Gastrocnemius medialis (tissue), 4 donors: ENCODE measurements around the gene LAMA3. TPM values are rescaled to one million over a fixed set of nuclear protein-coding genes. Genes with fewer than 3 reads are reported as not detected.

ENCODE experiments used
- ATAC-seq, 2 donors: fragments of 150-250 bp; one replicate each; pipeline ENCODE4 v1.9.1; 2016
- DNase-seq, 2 donors: peaks; one replicate each; pipeline ENCODE4 v3.0.0-alpha.2; 2019
- H3K27ac ChIP-seq, 4 donors: fragments of 200-600 bp; sonication (generic); 1 replicate in 1 of 4; 2 replicates in 3 of 4; pipeline ENCODE4 v1.5.1; 2016 to 2018; ENCODE audit warnings: mild to moderate bottlenecking in 2 of 4, moderate library complexity in 1 of 4
- H3K27me3 ChIP-seq, 3 donors: fragments of 200-600 bp; sonication (generic) in 2 of 3; 1 replicate in 1 of 3; 2 replicates in 2 of 3; pipeline versions ENCODE4 v1.5.1 to v1.6.0; 2016 to 2019; ENCODE audit warnings: mild to moderate bottlenecking in 1 of 3, moderate library complexity in 1 of 3
- H3K36me3 ChIP-seq, 2 donors: fragments of 200-600 bp; sonication (generic) in 1 of 2; one replicate each; pipeline ENCODE4 v1.5.1; 2017 to 2018
- H3K4me1 ChIP-seq, 2 donors: fragments of 200-600 bp; sonication (generic) in 1 of 2; one replicate each; pipeline ENCODE4 v1.5.1; 2016 to 2017; ENCODE audit warnings: mild to moderate bottlenecking in 2 of 2
- H3K4me3 ChIP-seq, 4 donors: fragments of 200-600 bp; sonication (generic) in 3 of 4; 1 replicate in 1 of 4; 2 replicates in 3 of 4; pipeline ENCODE4 v1.5.1; 2016 to 2019; ENCODE audit warnings: mild to moderate bottlenecking in 2 of 4
- H3K9me3 ChIP-seq, 3 donors: fragments of 200-600 bp; sonication (generic) in 2 of 3; 1 replicate in 1 of 3; 2 replicates in 2 of 3; pipeline ENCODE4 v1.5.1; 2016 to 2019
- CTCF ChIP-seq, 5 experiments: fragments of 450-650 bp in 3 of 5; fragments of 200-600 bp in 2 of 5; sonication (generic) in 2 of 5; IDR thresholded peaks in 4 of 5; conservative IDR thresholded peaks in 1 of 5; 1 replicate in 4 of 5; 2 replicates in 1 of 5; pipeline ENCODE4 v1.5.1; 2016 to 2019; ENCODE audit warnings: antibody characterized with exemption in 5 of 5, mild to moderate bottlenecking in 3 of 5, moderate library complexity in 3 of 5
- POLR2A ChIP-seq, 2 donors: fragments of 450-650 bp; IDR thresholded peaks; one replicate each; pipeline ENCODE4 v1.6.1; 2017; ENCODE audit warnings: antibody characterized with exemption in 2 of 2, mild to moderate bottlenecking in 2 of 2, moderate library complexity in 2 of 2
- in situ Hi-C, 4 donors: fragments of 200-750 bp; cut with MboI; loops; one replicate each; pipeline versions ENCODE4 v1.15.0 to v1.8.0; 2017; ENCODE audit warnings: low sequenced_read_pairs in 4 of 4
- intact Hi-C: fragments of 100-400 bp; cut with DNase I; formaldehyde crosslinking; loops from one replicate; pipeline ENCODE4 v1.15.1; 2023; ENCODE audit warnings: low total_unique reads
- total RNA-seq, 4 donors: library from RNA; depleted of rRNA; stranded (reverse); fragments of >200 nt; gene quantifications; one replicate each; pipeline versions ENCODE4 v1.1.0 to v1.2.3, GENCODE V29; 2016

Gene LAMA3
- total RNA-seq, 4 donors from 2014 or later, result 1.1 to 5.3 (median 2.1) TPM

GRCh38 chr18:23648940-23649607 lies 40.2 kb upstream of the LAMA3 start:
- ATAC-seq (peak; percentile 21 to 67), DNase-seq (no peak)
- in situ Hi-C loops, result loop anchor here in 2 of 4 donors (25.0 kb wide), 3 partner anchors 163 to 463 kb away; no protein-coding TSS in a partner anchor
- no peak for TF ChIP-seq CTCF (IDR thresholded peaks at IDR 0.05 in 4 of 5, conservative IDR thresholded peaks at IDR 0.05 in 1 of 5)
- TF ChIP-seq POLR2A (IDR thresholded peaks at IDR 0.05), result no peak
- Histone ChIP-seq H3K4me3 (no peak overlapping the region), H3K27ac (peak overlapping the region in 3 of 4 donors; percentile 22 to 48 (median 28)), H3K4me1 (peaks cover 5 to 10% of the 10 kb centered on the region in 2 donors), H3K27me3 (no peaks in the 10 kb centered on the region), H3K9me3 (no peaks in the 10 kb centered on the region), H3K36me3 (no peaks in the 10 kb centered on the region)
- intact Hi-C loops, result no loop called here

- Histone ChIP-seq H3K27me3 (no peaks in the 10 kb centered on the region), H3K9me3 (no peaks in the 10 kb centered on the region), H3K4me3 (no peak overlapping the region), H3K27ac (peak overlapping the region in 1 of 4 donors; percentile 48), H3K4me1 (peaks cover 5 to 10% of the 10 kb centered on the region in 2 donors), H3K36me3 (no peaks in the 10 kb centered on the region)
- no peak for TF ChIP-seq CTCF (IDR thresholded peaks at IDR 0.05 in 4 of 5, conservative IDR thresholded peaks at IDR 0.05 in 1 of 5)
- no peak for TF ChIP-seq POLR2A (IDR thresholded peaks at IDR 0.05)
- DNase-seq, result no peak
- peak in 1 of 2 donors; percentile 47 for ATAC-seq
- in situ Hi-C loops, result loop anchor here in 2 of 4 donors (25.0 kb wide), 2 partner anchors 111 to 261 kb away; no protein-coding TSS in a partner anchor
- intact Hi-C loops, result loop anchor here (1.0 kb wide), 1 partner anchor 24 kb away; no protein-coding TSS in a partner anchor
These were observed 38.0 kb upstream of the LAMA3 start for GRCh38 chr18:23650968-23651927.

GRCh38 chr18:23652232-23652631 lies 37.0 kb upstream of the LAMA3 start:
- no peak overlapping the region for H3K27ac ChIP-seq
- no peaks in the 10 kb centered on the region for H3K9me3 ChIP-seq
- ATAC-seq (no peak), DNase-seq (no peak)
- intact Hi-C loops (no loop called here), in situ Hi-C loops (loop anchor here in 2 of 4 donors (25.0 kb wide), 2 partner anchors 110 to 260 kb away; no protein-coding TSS in a partner anchor)
- peaks cover 5 to 10% of the 10 kb centered on the region in 2 donors for H3K4me1 ChIP-seq
- H3K27me3 ChIP-seq, result no peaks in the 10 kb centered on the region
- no peak overlapping the region for H3K4me3 ChIP-seq
- TF ChIP-seq CTCF (IDR thresholded peaks at IDR 0.05 in 4 of 5, conservative IDR thresholded peaks at IDR 0.05 in 1 of 5), result no peak
- TF ChIP-seq POLR2A (IDR thresholded peaks at IDR 0.05), result no peak
- no peaks in the 10 kb centered on the region for H3K36me3 ChIP-seq

- peaks cover 32 to 34% (median 32%) of the 10 kb centered on the region in 3 donors for H3K27me3 ChIP-seq
- no peak for ATAC-seq
- intact Hi-C loops (no loop called here), in situ Hi-C loops (loop anchor here in 2 of 4 donors (25.0 kb wide), 2 partner anchors 104 to 254 kb away; no protein-coding TSS in a partner anchor)
- H3K4me1 ChIP-seq, result peaks cover 0 to 4% of the 10 kb centered on the region in 2 donors
- no peak for DNase-seq
- no peaks in the 10 kb centered on the region for H3K36me3 ChIP-seq
- no peak overlapping the region for H3K27ac ChIP-seq
- TF ChIP-seq CTCF (IDR thresholded peaks at IDR 0.05 in 4 of 5, conservative IDR thresholded peaks at IDR 0.05 in 1 of 5), result no peak
- no peak for TF ChIP-seq POLR2A (IDR thresholded peaks at IDR 0.05)
- no peaks in the 10 kb centered on the region for H3K9me3 ChIP-seq
- no peak overlapping the region for H3K4me3 ChIP-seq
These were observed 31.0 kb upstream of the LAMA3 start for GRCh38 chr18:23658285-23658684.
